H9 (cell line): ENCODE data around the gene ENOX1. TPM values are rescaled to one million over a fixed set of nuclear protein-coding genes. Genes with fewer than 3 reads are reported as not detected.

ENCODE experiments used
- DNase-seq: peaks from one replicate; pipeline ENCODE4 v3.0.0-alpha.2; 2017
- H2AFZ ChIP-seq: one replicate; pipeline ENCODE4 v1.6.1; 2013; ENCODE audit warnings: mild to moderate bottlenecking, low read length, control low read depth, moderate library complexity
- H2AK5ac ChIP-seq: 2 replicates; pipeline ENCODE4 v1.6.1; 2013; ENCODE audit warnings: low read length, control low read depth, mixed read lengths; ENCODE audit not compliant: insufficient read length
- H2BK120ac ChIP-seq: one replicate; pipeline ENCODE4 v1.6.1; 2013; ENCODE audit warnings: low read depth, mild to moderate bottlenecking, low read length, control low read depth, inconsistent platforms; ENCODE audit not compliant: poor library complexity, severe bottlenecking
- H2BK12ac ChIP-seq: 2 replicates; pipeline ENCODE4 v1.6.1; 2013; ENCODE audit warnings: low read length, control low read depth, mixed read lengths, low read depth; ENCODE audit not compliant: insufficient read length
- H2BK15ac ChIP-seq: 2 replicates; pipeline ENCODE4 v1.6.1; 2013; ENCODE audit warnings: low read depth, low read length, control low read depth
- H2BK20ac ChIP-seq: one replicate; pipeline ENCODE4 v1.6.1; 2013; ENCODE audit warnings: low read depth, mild to moderate bottlenecking, low read length, control low read depth, inconsistent platforms; ENCODE audit not compliant: poor library complexity, severe bottlenecking
- H2BK5ac ChIP-seq: 2 replicates; pipeline ENCODE4 v1.6.1; 2013; ENCODE audit warnings: low read length, control low read depth, mixed read lengths; ENCODE audit not compliant: insufficient read length
- H3K14ac ChIP-seq: 2 replicates; pipeline ENCODE4 v1.6.1; 2013; ENCODE audit warnings: low read length, control low read depth; ENCODE audit not compliant: insufficient read depth
- H3K18ac ChIP-seq: 2 replicates; pipeline ENCODE4 v1.6.1; 2013; ENCODE audit warnings: low read depth, mild to moderate bottlenecking, mixed read lengths, low read length, control low read depth; ENCODE audit not compliant: insufficient read length
- H3K23ac ChIP-seq: 2 replicates; pipeline ENCODE4 v1.6.1; 2013; ENCODE audit warnings: low read length, control low read depth, mixed read lengths, low read depth; ENCODE audit not compliant: insufficient read length
- H3K23me2 ChIP-seq: 2 replicates; pipeline ENCODE4 v1.6.1; 2013; ENCODE audit warnings: low read depth, mild to moderate bottlenecking, mixed read lengths, low read length, control low read depth; ENCODE audit not compliant: insufficient read length, poor library complexity, severe bottlenecking
- H3K27ac ChIP-seq: 2 replicates; pipeline ENCODE4 v1.5.1; 2013; ENCODE audit warnings: low read length, control low read depth, mixed read lengths, low read depth; ENCODE audit not compliant: insufficient read length
- H3K27me3 ChIP-seq: 2 replicates; pipeline ENCODE4 v1.6.1; 2013; ENCODE audit warnings: low read length, control low read depth, inconsistent platforms; ENCODE audit not compliant: insufficient read depth
- H3K4ac ChIP-seq: 2 replicates; pipeline ENCODE4 v1.6.1; 2013; ENCODE audit warnings: low read depth, mild to moderate bottlenecking, control low read depth, inconsistent platforms, low read length, moderate library complexity
- H3K4me1 ChIP-seq: 2 replicates; pipeline ENCODE4 v1.6.1; 2013; ENCODE audit warnings: low read length, control low read depth, inconsistent platforms; ENCODE audit not compliant: insufficient read depth
- H3K4me2 ChIP-seq: 2 replicates; pipeline ENCODE4 v1.6.1; 2013; ENCODE audit warnings: low read length, control low read depth, mixed read lengths; ENCODE audit not compliant: insufficient read length, insufficient read depth
- H3K56ac ChIP-seq: 2 replicates; pipeline ENCODE4 v1.6.1; 2013; ENCODE audit warnings: low read depth, mild to moderate bottlenecking, mixed read lengths, low read length, control low read depth; ENCODE audit not compliant: insufficient read length
- H3K79me1 ChIP-seq: 2 replicates; pipeline ENCODE4 v1.6.1; 2013; ENCODE audit warnings: low read depth, mild to moderate bottlenecking, moderate library complexity, low read length, control low read depth, inconsistent platforms; ENCODE audit not compliant: insufficient read depth, poor library complexity, severe bottlenecking
- H3K79me2 ChIP-seq: 2 replicates; pipeline ENCODE4 v1.6.1; 2013; ENCODE audit warnings: low read length, control low read depth, inconsistent platforms; ENCODE audit not compliant: insufficient read depth
- H3K9ac ChIP-seq: 2 replicates; pipeline ENCODE4 v1.6.1; 2013; ENCODE audit warnings: low read length, control low read depth, mixed read lengths; ENCODE audit not compliant: insufficient read length; ENCODE audit errors: extremely low read depth
- H3K9me3 ChIP-seq: one replicate; pipeline ENCODE4 v1.6.1; 2013; ENCODE audit warnings: low read depth, low read length, inconsistent platforms; ENCODE audit not compliant: control insufficient read depth
- H3T11ph ChIP-seq: one replicate; pipeline ENCODE4 v1.6.1; 2013; ENCODE audit warnings: mild to moderate bottlenecking, low read length, control low read depth, inconsistent platforms
- H4K20me1 ChIP-seq: one replicate; pipeline ENCODE4 v1.6.1; 2013; ENCODE audit not compliant: control insufficient read depth, insufficient read length, insufficient read depth
- H4K5ac ChIP-seq: 2 replicates; pipeline ENCODE4 v1.6.1; 2013; ENCODE audit warnings: low read depth, mild to moderate bottlenecking, mixed read lengths, low read length, control low read depth; ENCODE audit not compliant: insufficient read length
- H4K8ac ChIP-seq: replicated peaks from 2 replicates; pipeline ENCODE4 v1.6.1; 2013; ENCODE audit warnings: low read length, control low read depth, mixed read lengths, low read depth; ENCODE audit not compliant: insufficient read length
- H4K91ac ChIP-seq: 2 replicates; pipeline ENCODE4 v1.6.1; 2013; ENCODE audit warnings: low read depth, mild to moderate bottlenecking, moderate library complexity, mixed read lengths, low read length, control low read depth; ENCODE audit not compliant: insufficient read length
- H3K27ac Mint-ChIP-seq, 3 experiments: 2 replicates in 2 of 3; 3 replicates in 1 of 3; pipeline ENCODE4 v1.8.0; 2020 to 2021; ENCODE audit warnings: mixed read lengths in 3 of 3, mild to moderate bottlenecking in 1 of 3, moderate library complexity in 1 of 3
- H3K27me3 Mint-ChIP-seq: 2 replicates; pipeline ENCODE4 v1.8.0; 2021; ENCODE audit warnings: low read depth, mild to moderate bottlenecking, moderate library complexity, mixed read lengths
- H3K36me3 Mint-ChIP-seq, 3 experiments: 2 replicates in 2 of 3; 3 replicates in 1 of 3; pipeline ENCODE4 v1.8.0; 2020 to 2021; ENCODE audit warnings: low read depth in 3 of 3, mixed read lengths in 3 of 3; ENCODE audit not compliant: insufficient read depth in 1 of 3
- H3K4me1 Mint-ChIP-seq, 2 experiments: 2 replicates each; pipeline ENCODE4 v1.8.0; 2020; ENCODE audit warnings: mixed read lengths in 2 of 2
- H3K4me3 Mint-ChIP-seq, 2 experiments: 2 replicates in 1 of 2; 3 replicates in 1 of 2; pipeline ENCODE4 v1.8.0; 2020 to 2021; ENCODE audit warnings: mild to moderate bottlenecking in 2 of 2, mixed read lengths in 2 of 2, moderate library complexity in 1 of 2
- H3K9me3 Mint-ChIP-seq, 2 experiments: 2 replicates in 1 of 2; 3 replicates in 1 of 2; pipeline ENCODE4 v1.8.0; 2020; ENCODE audit warnings: mild to moderate bottlenecking in 2 of 2, mixed read lengths in 2 of 2, moderate library complexity in 1 of 2
- WGBS: extraction: QIAGEN DNeasy Blood & Tissue Kit; methylation state at CpG from one replicate; pipeline ENCODE4 v1.1.7; 2013; ENCODE audit warnings: missing lambda C conversion rate, low lambda C conversion rate, mixed read lengths; ENCODE audit not compliant: insufficient read length; ENCODE audit errors: extremely low coverage; 5-methylcytosine and 5-hydroxymethylcytosine counted together
- total RNA-seq: library from RNA; stranded (reverse); gene quantifications from 2 replicates; pipeline ENCODE4 v1.2.1, GENCODE V29; 2021
- TF ChIP-seq, protein P1 (sequence below): fragments of 200-600 bp; sonication (generic); conservative IDR thresholded peaks from 3 replicates; pipeline ENCODE4 v1.8.0; 2021; ENCODE audit warnings: antibody characterized with exemption, mild to moderate bottlenecking

ENOX1 gene
- total RNA-seq, 1 experiment from 2014 or later: 0.24 TPM

DNA sequence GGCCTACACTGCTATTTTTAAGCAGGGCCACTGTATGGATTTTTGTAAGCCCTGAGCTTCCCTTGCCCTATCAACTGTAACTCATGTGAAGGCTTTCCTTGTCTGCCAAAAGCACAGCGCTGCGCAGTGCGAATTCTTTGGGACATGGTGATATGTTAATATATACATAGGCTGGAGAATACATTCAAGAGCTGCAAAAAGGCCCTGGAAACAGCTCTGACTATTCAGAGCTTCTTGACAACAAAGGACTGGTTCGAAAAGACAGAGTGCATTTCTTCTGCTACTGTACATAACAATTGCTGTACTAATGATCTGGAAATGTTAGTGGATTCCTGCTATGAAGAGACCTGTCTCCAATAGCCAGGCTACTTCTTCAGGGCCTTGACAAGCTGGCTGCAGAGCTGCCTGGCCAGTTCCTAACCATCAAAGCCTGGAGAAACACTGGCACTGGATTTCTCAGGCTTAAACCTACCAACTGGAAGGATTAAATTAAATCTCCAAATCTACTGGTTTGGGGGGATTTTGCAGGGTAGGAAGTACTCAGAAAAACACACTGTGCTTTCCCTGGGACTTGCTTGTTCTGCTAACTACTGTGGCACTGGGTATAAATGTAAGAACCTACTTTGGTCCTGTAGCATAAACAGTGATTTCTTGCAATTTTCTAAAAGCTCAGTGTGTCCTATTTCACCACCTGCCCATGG, 516.5 kb downstream of the ENOX1 start:
- Histone ChIP-seq H3K23me2 (no peaks in the 10 kb centered on the region), H2AFZ (no peak overlapping the region), H4K5ac (no peak overlapping the region), H2BK15ac (no peak overlapping the region), H3K27ac (no peak overlapping the region), H3K18ac (no peak overlapping the region), H3K14ac (no peak overlapping the region), H2BK5ac (no peak overlapping the region), H4K8ac (no peak overlapping the region), H3K9me3 (no peaks in the 10 kb centered on the region), H2BK120ac (no peak overlapping the region), H3K4ac (no peak overlapping the region), H2BK12ac (no peak overlapping the region), H3K56ac (no peak overlapping the region), H3K79me2 (no peaks in the 10 kb centered on the region), H3K23ac (no peak overlapping the region), H3T11ph (no peak overlapping the region), H3K4me1 (peaks cover 6% of the 10 kb centered on the region; the same call in 1 of the 2 replicates), H3K79me1 (no peaks in the 10 kb centered on the region), H4K20me1 (no peaks in the 10 kb centered on the region), H3K4me2 (no peak overlapping the region), H4K91ac (no peak overlapping the region), H2BK20ac (no peak overlapping the region), H3K9ac (no peak overlapping the region), H2AK5ac (no peak overlapping the region), H3K27me3 (no peaks in the 10 kb centered on the region)
- no peak overlapping the region for H3K4me3 Mint-ChIP-seq
- H3K27ac Mint-ChIP-seq: no peak overlapping the region
- TF ChIP-seq, protein P1, sequence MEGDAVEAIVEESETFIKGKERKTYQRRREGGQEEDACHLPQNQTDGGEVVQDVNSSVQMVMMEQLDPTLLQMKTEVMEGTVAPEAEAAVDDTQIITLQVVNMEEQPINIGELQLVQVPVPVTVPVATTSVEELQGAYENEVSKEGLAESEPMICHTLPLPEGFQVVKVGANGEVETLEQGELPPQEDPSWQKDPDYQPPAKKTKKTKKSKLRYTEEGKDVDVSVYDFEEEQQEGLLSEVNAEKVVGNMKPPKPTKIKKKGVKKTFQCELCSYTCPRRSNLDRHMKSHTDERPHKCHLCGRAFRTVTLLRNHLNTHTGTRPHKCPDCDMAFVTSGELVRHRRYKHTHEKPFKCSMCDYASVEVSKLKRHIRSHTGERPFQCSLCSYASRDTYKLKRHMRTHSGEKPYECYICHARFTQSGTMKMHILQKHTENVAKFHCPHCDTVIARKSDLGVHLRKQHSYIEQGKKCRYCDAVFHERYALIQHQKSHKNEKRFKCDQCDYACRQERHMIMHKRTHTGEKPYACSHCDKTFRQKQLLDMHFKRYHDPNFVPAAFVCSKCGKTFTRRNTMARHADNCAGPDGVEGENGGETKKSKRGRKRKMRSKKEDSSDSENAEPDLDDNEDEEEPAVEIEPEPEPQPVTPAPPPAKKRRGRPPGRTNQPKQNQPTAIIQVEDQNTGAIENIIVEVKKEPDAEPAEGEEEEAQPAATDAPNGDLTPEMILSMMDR: no peak
- H3K4me1 Mint-ChIP-seq: peaks cover 21 to 24% of the 10 kb centered on the region in 2 experiments
- DNase-seq: no peak
- WGBS: no CpG with 5 or more reads among the region's 4 CpGs
- no peaks in the 10 kb centered on the region for H3K9me3 Mint-ChIP-seq
- H3K27me3 Mint-ChIP-seq: no peaks in the 10 kb centered on the region
- H3K36me3 Mint-ChIP-seq: no peaks in the 10 kb centered on the region
